ENCODE measurements around the gene PLXNA2.
A peak's percentile ranks its signal among the peaks of the same experiment; 100 is the strongest.

The PLXNA2 gene

GRCh38 chr1:208185801-208186231 lies 58.4 kb downstream of the PLXNA2 start:
- Histone ChIP-seq H3K18ac (ENCODE audit: low read length) (peak overlapping the region; percentile 7), H3K4me1 (ENCODE audit: control insufficient read depth in 2 of 2, insufficient read depth in 1 of 2, low read depth in 1 of 2, low read length in 2 of 2) (peaks cover 18 to 21% of the 10 kb centered on the region in 2 donors), H3K36me3 (replicated peaks in 1 of 2; ENCODE audit: control insufficient read depth in 2 of 2, insufficient read depth in 2 of 2, low read length in 2 of 2) (no peaks in the 10 kb centered on the region), H2BK5ac (ENCODE audit: low read length) (no peak overlapping the region), H2BK120ac (ENCODE audit: low read depth, low read length) (no peak overlapping the region), H3K9me3 (replicated peaks in 1 of 2; ENCODE audit: control insufficient read depth in 2 of 2, insufficient read depth in 1 of 2, low read depth in 1 of 2, low read length in 2 of 2) (peaks cover 0 to 2% of the 10 kb centered on the region in 2 donors), H3K4me3 (ENCODE audit: low read length in 2 of 2) (no peak overlapping the region), H4K91ac (ENCODE audit: low read depth, low read length, poor library complexity) (no peak overlapping the region), H2BK12ac (ENCODE audit: low read length) (no peak overlapping the region), H2AK5ac (ENCODE audit: low read depth, low read length) (no peak overlapping the region), H3K4ac (ENCODE audit: low read length) (no peak overlapping the region), H3K9ac (ENCODE audit: low read depth, low read length, poor library complexity) (no peak overlapping the region), H3K4me2 (ENCODE audit: insufficient read depth, low read length, poor library complexity, severe bottlenecking) (no peak overlapping the region), H4K8ac (ENCODE audit: low read depth, low read length) (no peak overlapping the region), H3K23ac (ENCODE audit: low read depth, low read length, poor library complexity) (no peak overlapping the region), H3K27ac (replicated peaks; ENCODE audit: low read length) (no peak overlapping the region), H3K79me1 (ENCODE audit: low read depth, low read length) (peaks cover 4% of the 10 kb centered on the region), H3K14ac (ENCODE audit: low read length) (no peak overlapping the region), H2AFZ (ENCODE audit: low read length) (no peak overlapping the region), H3K27me3 (ENCODE audit: control insufficient read depth in 3 of 3, insufficient read depth in 3 of 3, low read depth in 1 of 3, low read length in 3 of 3) (no peaks in the 10 kb centered on the region), H2BK15ac (ENCODE audit: low read length) (no peak overlapping the region)
- no CpG with 5 or more reads among the region's 3 CpGs for WGBS, 2 donors (ENCODE audit: extremely low coverage in 2 of 2, insufficient read length in 2 of 2, insufficient replicate concordance in 1 of 2)
- no peak for DNase-seq (ENCODE audit: low spot score)

- H3K27ac ChIP-seq (replicated peaks; ENCODE audit: low read length): no peak overlapping the region
- WGBS, 2 donors (ENCODE audit: extremely low coverage in 2 of 2, insufficient read length in 2 of 2, insufficient replicate concordance in 1 of 2): no CpG with 5 or more reads among the region's 5 CpGs
These were observed 59.1 kb downstream of the PLXNA2 start for GRCh38 chr1:208184966-208185654.

GRCh38 chr1:208183977-208184911 lies 59.9 kb downstream of the PLXNA2 start:
- H4K91ac ChIP-seq (ENCODE audit: low read depth, low read length, poor library complexity): no peak overlapping the region
- no peak overlapping the region for H2AK5ac ChIP-seq (ENCODE audit: low read depth, low read length)
- H2BK12ac ChIP-seq (ENCODE audit: low read length): no peak overlapping the region
- H2BK5ac ChIP-seq (ENCODE audit: low read length): no peak overlapping the region
- no peak overlapping the region for H3K27ac ChIP-seq (replicated peaks; ENCODE audit: low read length)
- peaks cover 26 to 35% of the 10 kb centered on the region in 2 donors for H3K4me1 ChIP-seq (ENCODE audit: control insufficient read depth in 2 of 2, insufficient read depth in 1 of 2, low read depth in 1 of 2, low read length in 2 of 2)
- no peak overlapping the region for H3K9ac ChIP-seq (ENCODE audit: low read depth, low read length, poor library complexity)
- H2AFZ ChIP-seq (ENCODE audit: low read length): no peak overlapping the region
- no peak overlapping the region for H3K4me2 ChIP-seq (ENCODE audit: insufficient read depth, low read length, poor library complexity, severe bottlenecking)
- no peak overlapping the region for H2BK15ac ChIP-seq (ENCODE audit: low read length)
- no peak overlapping the region for H3K23ac ChIP-seq (ENCODE audit: low read depth, low read length, poor library complexity)
- H2BK120ac ChIP-seq (ENCODE audit: low read depth, low read length): no peak overlapping the region
- no peak overlapping the region for H3K4ac ChIP-seq (ENCODE audit: low read length)
- no peak for DNase-seq (ENCODE audit: low spot score)
- no peak overlapping the region for H3K4me3 ChIP-seq (ENCODE audit: low read length in 2 of 2)
- H3K18ac ChIP-seq (ENCODE audit: low read length): peak overlapping the region; percentile 49
- H3K79me1 ChIP-seq (ENCODE audit: low read depth, low read length): peaks cover 4% of the 10 kb centered on the region
- H3K14ac ChIP-seq (ENCODE audit: low read length): no peak overlapping the region
- no CpG with 5 or more reads among the region's 8 CpGs for WGBS, 2 donors (ENCODE audit: extremely low coverage in 2 of 2, insufficient read length in 2 of 2, insufficient replicate concordance in 1 of 2)
- peaks cover 0 to 2% of the 10 kb centered on the region in 2 donors for H3K9me3 ChIP-seq (replicated peaks in 1 of 2; ENCODE audit: control insufficient read depth in 2 of 2, insufficient read depth in 1 of 2, low read depth in 1 of 2, low read length in 2 of 2)
- H3K36me3 ChIP-seq (replicated peaks in 1 of 2; ENCODE audit: control insufficient read depth in 2 of 2, insufficient read depth in 2 of 2, low read length in 2 of 2): no peaks in the 10 kb centered on the region
- no peak overlapping the region for H4K8ac ChIP-seq (ENCODE audit: low read depth, low read length)
- H3K27me3 ChIP-seq (ENCODE audit: control insufficient read depth in 3 of 3, insufficient read depth in 3 of 3, low read depth in 1 of 3, low read length in 3 of 3): no peaks in the 10 kb centered on the region

More at GRCh38 chr1:208184966-208185654, 59.1 kb downstream of the PLXNA2 start:
- Histone ChIP-seq H4K91ac (ENCODE audit: low read depth, low read length, poor library complexity) (no peak overlapping the region), H3K4me1 (ENCODE audit: control insufficient read depth in 2 of 2, insufficient read depth in 1 of 2, low read depth in 1 of 2, low read length in 2 of 2) (peaks cover 22 to 28% of the 10 kb centered on the region in 2 donors), H2BK5ac (ENCODE audit: low read length) (no peak overlapping the region), H2AFZ (ENCODE audit: low read length) (no peak overlapping the region), H2BK120ac (ENCODE audit: low read depth, low read length) (no peak overlapping the region), H3K4me2 (ENCODE audit: insufficient read depth, low read length, poor library complexity, severe bottlenecking) (no peak overlapping the region), H3K4ac (ENCODE audit: low read length) (no peak overlapping the region), H2BK15ac (ENCODE audit: low read length) (no peak overlapping the region), H3K4me3 (ENCODE audit: low read length in 2 of 2) (no peak overlapping the region), H3K27me3 (ENCODE audit: control insufficient read depth in 3 of 3, insufficient read depth in 3 of 3, low read depth in 1 of 3, low read length in 3 of 3) (no peaks in the 10 kb centered on the region), H3K36me3 (replicated peaks in 1 of 2; ENCODE audit: control insufficient read depth in 2 of 2, insufficient read depth in 2 of 2, low read length in 2 of 2) (no peaks in the 10 kb centered on the region), H2BK12ac (ENCODE audit: low read length) (no peak overlapping the region), H3K9me3 (replicated peaks in 1 of 2; ENCODE audit: control insufficient read depth in 2 of 2, insufficient read depth in 1 of 2, low read depth in 1 of 2, low read length in 2 of 2) (peaks cover 0 to 2% of the 10 kb centered on the region in 2 donors), H4K8ac (ENCODE audit: low read depth, low read length) (no peak overlapping the region), H3K23ac (ENCODE audit: low read depth, low read length, poor library complexity) (no peak overlapping the region), H3K18ac (ENCODE audit: low read length) (no peak overlapping the region), H3K79me1 (ENCODE audit: low read depth, low read length) (peaks cover 4% of the 10 kb centered on the region), H3K14ac (ENCODE audit: low read length) (no peak overlapping the region), H2AK5ac (ENCODE audit: low read depth, low read length) (no peak overlapping the region), H3K9ac (ENCODE audit: low read depth, low read length, poor library complexity) (no peak overlapping the region)
- no peak for DNase-seq (ENCODE audit: low spot score)

Measured in neuronal stem cell (in vitro differentiated cells).